ENCODE measurements around the gene TAF1D. TPM values are rescaled to one million over a fixed set of nuclear protein-coding genes. Genes with fewer than 3 reads are reported as not detected.

TAF1D gene
- total and polyA plus RNA-seq, 2 donors (not counting 3 experiments of a cell fraction or from before 2014, with no cell fraction given) = 60.7 to 181 TPM

GRCh38 chr11:93765551-93765950 is 24.3 kb upstream of the TAF1D start:
- no peak for TF ChIP-seq JUN (IDR thresholded peaks at IDR 0.05; ENCODE audit: borderline replicate concordance, insufficient read depth, insufficient read length, low read depth)
- no peak for TF ChIP-seq CTCF (IDR thresholded peaks at IDR 0.05; ENCODE audit: extremely low read depth in 1 of 2, insufficient read depth in 1 of 2, low read depth in 1 of 2, low read length in 2 of 2)
- TF ChIP-seq EZH2 (IDR thresholded peaks at IDR 0.05; ENCODE audit: borderline replicate concordance, low read depth, low read length, severe bottlenecking) = no peak
- no peak for TF ChIP-seq FOS (IDR thresholded peaks at IDR 0.05; ENCODE audit: borderline replicate concordance, insufficient read depth, low read length)
- no peak for TF ChIP-seq POLR2AphosphoS5 (IDR thresholded peaks at IDR 0.05; ENCODE audit: insufficient read depth, low read depth, low read length)
- TF ChIP-seq GATA2 (IDR thresholded peaks at IDR 0.05; ENCODE audit: insufficient read depth, insufficient read length, low read depth, low read length) = no peak
- no peak for TF ChIP-seq MYC (IDR thresholded peaks at IDR 0.05; ENCODE audit: low read depth, low read length)
- ChIA-PET POLR2A (no interaction called here), CTCF (interaction anchor here (1.1 kb wide), 1 partner anchor 12 kb away, joined by 4 read pairs; no protein-coding TSS in a partner anchor)
- DNase-seq (ENCODE audit: low read depth, low spot score) (no peak), FAIRE-seq (no peak)
- H3K36me3 ChIP-seq (ENCODE audit: control insufficient read depth in 2 of 2, extremely low read depth in 1 of 2, insufficient read depth in 2 of 2, low read length in 2 of 2) = no peaks in the 10 kb centered on the region
- no peaks in the 10 kb centered on the region for H3K9me1 ChIP-seq (replicated peaks; ENCODE audit: control insufficient read depth, extremely low read depth, insufficient read depth, low read length)
- BruUV-seq (replicated peaks) = no TSS peak
- H2AFZ ChIP-seq (ENCODE audit: low read depth, low read length) = no peak overlapping the region
- no peaks in the 10 kb centered on the region for H4K20me1 ChIP-seq (replicated peaks; ENCODE audit: control insufficient read depth, extremely low read depth, insufficient read depth, low read length)
- no peaks in the 10 kb centered on the region for H3K79me2 ChIP-seq (ENCODE audit: control insufficient read depth, insufficient read depth, low read length)
- no peaks in the 10 kb centered on the region for H3K27me3 ChIP-seq (ENCODE audit: control insufficient read depth in 2 of 2, insufficient read depth in 2 of 2, low read length in 2 of 2)
- H3K4me1 ChIP-seq (ENCODE audit: control insufficient read depth, extremely low read depth, insufficient read depth, low read length) = no peaks in the 10 kb centered on the region
- no peak overlapping the region for H3K4me2 ChIP-seq (ENCODE audit: insufficient read depth, low read length)
- H3K4me3 ChIP-seq (replicated peaks in 1 of 3; ENCODE audit: insufficient read depth in 1 of 3, low read depth in 1 of 3, low read length in 3 of 3) = no peak overlapping the region
- H3K27ac ChIP-seq (ENCODE audit: insufficient read depth, low read depth, low read length) = no peak overlapping the region
- intact Hi-C loops (cut with micrococcal nuclease) (no loop called here), dilution Hi-C loops (cut with MboI; ENCODE audit: extremely low pct_ligation_motif_present, low sequenced_read_pairs) (no loop called here)
- H3K9ac ChIP-seq (replicated peaks; ENCODE audit: extremely low read depth, insufficient read depth, low read length) = no peak overlapping the region
- H3K9me3 ChIP-seq (replicated peaks; ENCODE audit: control insufficient read depth, insufficient read depth, low read length) = no peaks in the 10 kb centered on the region
